CD14-positive monocyte (primary cell): ENCODE results near the gene AMACR. TPM values are rescaled to one million over a fixed set of nuclear protein-coding genes. Genes with fewer than 3 reads are reported as not detected.

Experiments used
- DNase-seq, 3 donors: peaks; one replicate each; pipeline ENCODE4 v3.0.0-alpha.2; 2011 to 2022
- H2AFZ ChIP-seq: 2 replicates; pipeline ENCODE4 v1.6.0; 2012; ENCODE audit warnings: mild to moderate bottlenecking, low read depth, low read length, inconsistent platforms; ENCODE audit not compliant: insufficient read depth, poor library complexity, severe bottlenecking
- H3K27ac ChIP-seq, 2 donors: 1 replicate in 1 of 2; 2 replicates in 1 of 2; pipeline ENCODE4 v1.5.1; 2012 to 2013; ENCODE audit warnings: low read length in 2 of 2, control low read depth in 1 of 2, inconsistent platforms in 1 of 2, low read depth in 1 of 2, mild to moderate bottlenecking in 1 of 2
- H3K27me3 ChIP-seq, 2 donors: one replicate each; pipeline versions ENCODE4 v1.6.0 to v1.6.1; 2011 to 2013; ENCODE audit warnings: low read length in 2 of 2; ENCODE audit not compliant: control insufficient read depth in 2 of 2, insufficient read depth in 2 of 2
- H3K36me3 ChIP-seq, 2 donors: replicated peaks in 1 of 2; 1 replicate in 1 of 2; 2 replicates in 1 of 2; pipeline versions ENCODE4 v1.5.1 to v1.6.1; 2012 to 2013; ENCODE audit warnings: low read length in 2 of 2, control low read depth in 1 of 2, inconsistent platforms in 1 of 2, mild to moderate bottlenecking in 1 of 2; ENCODE audit not compliant: insufficient read depth in 2 of 2, control insufficient read depth in 1 of 2
- H3K4me1 ChIP-seq, 2 donors: 1 replicate in 1 of 2; 2 replicates in 1 of 2; pipeline versions ENCODE4 v1.5.1 to v1.6.1; 2012 to 2013; ENCODE audit warnings: low read length in 2 of 2, control low read depth in 1 of 2, inconsistent platforms in 1 of 2, mild to moderate bottlenecking in 1 of 2, moderate library complexity in 1 of 2; ENCODE audit not compliant: insufficient read depth in 2 of 2, control insufficient read depth in 1 of 2
- H3K4me2 ChIP-seq: replicated peaks from 2 replicates; pipeline ENCODE3; 2012; ENCODE audit warnings: low read length, moderate library complexity, mild to moderate bottlenecking; ENCODE audit not compliant: poor library complexity, severe bottlenecking; ENCODE audit errors: extremely low read depth
- H3K4me3 ChIP-seq, 3 experiments: fragments of 200-600 bp in 1 of 3; sonication (generic) in 1 of 3; replicated peaks in 1 of 3; 1 replicate in 2 of 3; 2 replicates in 1 of 3; pipeline ENCODE4 v1.5.1; 2011 to 2013; ENCODE audit warnings: low read length in 3 of 3, mild to moderate bottlenecking in 3 of 3, control low read depth in 2 of 3, low read depth in 2 of 3, inconsistent platforms in 1 of 3, moderate library complexity in 1 of 3
- H3K79me2 ChIP-seq: 2 replicates; pipeline ENCODE4 v1.6.0; 2012; ENCODE audit warnings: mild to moderate bottlenecking, control low read depth, inconsistent platforms, low read length, moderate library complexity; ENCODE audit not compliant: insufficient read depth
- H3K9ac ChIP-seq: 2 replicates; pipeline ENCODE4 v1.6.0; 2017; ENCODE audit warnings: low read length, mild to moderate bottlenecking; ENCODE audit not compliant: insufficient read depth, poor library complexity, severe bottlenecking
- H3K9me3 ChIP-seq, 2 donors: replicated peaks in 1 of 2; 1 replicate in 1 of 2; 2 replicates in 1 of 2; pipeline versions ENCODE4 v1.5.1 to v1.6.1; 2012 to 2013; ENCODE audit warnings: low read length in 2 of 2, control low read depth in 1 of 2; ENCODE audit not compliant: control insufficient read depth in 1 of 2, insufficient read depth in 1 of 2
- H4K20me1 ChIP-seq: 2 replicates; pipeline ENCODE4 v1.6.0; 2012; ENCODE audit warnings: mild to moderate bottlenecking, low read length, control low read depth, moderate library complexity; ENCODE audit not compliant: insufficient read depth
- H3K27ac Mint-ChIP-seq, 7 donors: one replicate each; pipeline ENCODE4 v1.8.0; 2020; ENCODE audit warnings: mild to moderate bottlenecking in 7 of 7, mixed read lengths in 7 of 7, moderate library complexity in 6 of 7, inconsistent platforms in 2 of 7
- H3K27me3 Mint-ChIP-seq, 3 donors: one replicate each; pipeline ENCODE4 v1.8.0; 2021 to 2022; ENCODE audit warnings: low read depth in 3 of 3, mild to moderate bottlenecking in 3 of 3, mixed read lengths in 3 of 3, moderate library complexity in 3 of 3, inconsistent platforms in 1 of 3
- H3K36me3 Mint-ChIP-seq, 2 donors: one replicate each; pipeline ENCODE4 v1.8.0; 2020; ENCODE audit warnings: mixed read lengths in 2 of 2, inconsistent platforms in 1 of 2, mild to moderate bottlenecking in 1 of 2
- H3K4me1 Mint-ChIP-seq: one replicate; pipeline ENCODE4 v1.8.0; 2020; ENCODE audit warnings: mild to moderate bottlenecking, mixed read lengths
- H3K4me3 Mint-ChIP-seq, 2 donors: one replicate each; pipeline ENCODE4 v1.8.0; 2020; ENCODE audit warnings: mild to moderate bottlenecking in 2 of 2, mixed read lengths in 2 of 2, moderate library complexity in 1 of 2
- H3K9me3 Mint-ChIP-seq, 7 donors: one replicate each; pipeline ENCODE4 v1.8.0; 2020 to 2022; ENCODE audit warnings: mixed read lengths in 7 of 7, mild to moderate bottlenecking in 6 of 7, moderate library complexity in 6 of 7, inconsistent platforms in 2 of 7
- WGBS: methylation state at CpG from one replicate; pipeline ENCODE4 v1.1.5; 2013; ENCODE audit warnings: missing lambda C conversion rate; ENCODE audit not compliant: insufficient coverage; 5-methylcytosine and 5-hydroxymethylcytosine counted together
- intact Hi-C, 2 donors: fragments of 100-400 bp; cut with micrococcal nuclease; formaldehyde crosslinking; loops; one replicate each; pipeline versions ENCODE4 v1.15.0 to v1.15.1; 2023
- polyA plus RNA-seq, 3 donors: library from polyadenylated mRNA; depleted of rRNA in 1 of 3; unstranded in 2 of 3; stranded (reverse) in 1 of 3; fragments of 300-500 nt in 2 of 3; fragments of >200 nt in 1 of 3; fragmentation: Illumina TruSeq in 2 of 3; gene quantifications; 1 replicate in 2 of 3; 2 replicates in 1 of 3; pipeline ENCODE4 v1.2.3, GENCODE V29; 2012 to 2021
- TF ChIP-seq, protein P1 (sequence below): fragments of 200-600 bp; IDR thresholded peaks from one replicate; pipeline ENCODE4 v1.8.0; 2022; ENCODE audit warnings: antibody characterized with exemption, mild to moderate bottlenecking

Gene AMACR
- polyA plus RNA-seq, 3 donors, result 1.2 to 6.1 (median 4.8) TPM

DNA sequence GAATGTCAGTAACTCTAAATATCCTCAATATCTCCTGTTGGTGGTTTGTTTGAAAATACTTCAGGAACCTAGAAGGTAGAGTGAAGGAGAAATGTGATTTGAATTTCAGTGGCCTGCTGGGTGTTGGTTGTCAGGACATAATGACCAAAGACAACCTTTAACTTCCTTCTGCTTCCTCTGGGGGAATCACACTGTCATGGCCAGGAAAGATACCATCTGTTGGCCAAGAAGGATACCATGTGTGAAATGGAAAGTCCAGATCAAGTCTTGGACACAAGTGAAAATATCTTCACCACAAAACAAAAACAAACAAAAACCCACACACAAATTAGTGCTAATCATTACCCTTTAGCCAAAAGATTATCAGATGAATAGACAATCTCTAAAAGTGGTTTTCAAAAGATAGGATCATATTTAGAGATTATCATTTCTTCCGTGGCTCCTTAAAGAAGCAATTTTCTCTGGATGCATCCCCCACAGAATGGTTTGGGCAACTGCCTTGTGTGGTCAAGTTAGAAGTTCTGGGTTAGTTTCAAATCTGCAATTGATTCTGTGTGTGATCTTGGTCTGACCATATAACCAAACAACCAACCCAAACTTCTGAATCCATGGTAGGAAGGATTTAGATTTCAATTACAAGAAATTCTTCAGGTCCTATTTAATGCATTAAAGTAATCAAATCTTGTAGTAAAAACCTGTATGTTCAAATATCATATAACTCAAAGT lies 33.6 kb upstream of the AMACR start:
- Histone ChIP-seq H2AFZ (no peak overlapping the region), H3K4me2 (no peak overlapping the region), H3K4me3 (no peak overlapping the region), H3K9me3 (no peaks in the 10 kb centered on the region), H4K20me1 (no peaks in the 10 kb centered on the region), H3K36me3 (no peaks in the 10 kb centered on the region), H3K27me3 (no peaks in the 10 kb centered on the region), H3K4me1 (peaks cover 12 to 17% of the 10 kb centered on the region in 2 donors), H3K9ac (no peak overlapping the region), H3K79me2 (no peaks in the 10 kb centered on the region), H3K27ac (no peak overlapping the region)
- Mint-ChIP-seq H3K27me3 (no peaks in the 10 kb centered on the region), H3K27ac (no peak overlapping the region), H3K36me3 (peaks cover 0 to 2% of the 10 kb centered on the region in 2 donors), H3K9me3 (peaks cover 0 to 5% (median 0%) of the 10 kb centered on the region in 7 donors), H3K4me3 (no peak overlapping the region), H3K4me1 (peaks cover 15% of the 10 kb centered on the region)
- intact Hi-C loops, result no loop called here
- no CpG with 5 or more reads among the region's 1 CpG for WGBS
- TF ChIP-seq, protein P1, sequence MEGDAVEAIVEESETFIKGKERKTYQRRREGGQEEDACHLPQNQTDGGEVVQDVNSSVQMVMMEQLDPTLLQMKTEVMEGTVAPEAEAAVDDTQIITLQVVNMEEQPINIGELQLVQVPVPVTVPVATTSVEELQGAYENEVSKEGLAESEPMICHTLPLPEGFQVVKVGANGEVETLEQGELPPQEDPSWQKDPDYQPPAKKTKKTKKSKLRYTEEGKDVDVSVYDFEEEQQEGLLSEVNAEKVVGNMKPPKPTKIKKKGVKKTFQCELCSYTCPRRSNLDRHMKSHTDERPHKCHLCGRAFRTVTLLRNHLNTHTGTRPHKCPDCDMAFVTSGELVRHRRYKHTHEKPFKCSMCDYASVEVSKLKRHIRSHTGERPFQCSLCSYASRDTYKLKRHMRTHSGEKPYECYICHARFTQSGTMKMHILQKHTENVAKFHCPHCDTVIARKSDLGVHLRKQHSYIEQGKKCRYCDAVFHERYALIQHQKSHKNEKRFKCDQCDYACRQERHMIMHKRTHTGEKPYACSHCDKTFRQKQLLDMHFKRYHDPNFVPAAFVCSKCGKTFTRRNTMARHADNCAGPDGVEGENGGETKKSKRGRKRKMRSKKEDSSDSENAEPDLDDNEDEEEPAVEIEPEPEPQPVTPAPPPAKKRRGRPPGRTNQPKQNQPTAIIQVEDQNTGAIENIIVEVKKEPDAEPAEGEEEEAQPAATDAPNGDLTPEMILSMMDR, result no peak
- no peak for DNase-seq

DNA sequence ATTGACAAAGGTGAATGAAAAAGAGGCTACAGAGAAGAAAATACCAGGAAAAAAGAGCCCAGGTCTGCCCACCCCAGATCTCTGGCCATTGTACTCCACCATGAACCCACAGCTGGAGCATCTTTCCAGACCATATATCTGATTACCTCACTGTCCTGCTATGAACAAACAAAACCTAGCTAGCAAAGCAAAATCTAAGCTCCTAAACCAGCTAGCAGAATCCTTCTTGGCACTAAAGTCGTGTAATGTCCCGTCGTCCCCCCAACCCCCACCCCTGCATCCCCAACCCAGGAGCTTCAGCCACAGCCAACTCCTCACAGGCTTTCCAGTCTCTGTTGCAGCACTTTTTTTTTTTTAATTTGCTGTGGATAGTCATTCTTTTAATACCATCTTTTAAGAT lies 32.6 kb upstream of the AMACR start:
- WGBS, result no CpG with 5 or more reads among the region's 3 CpGs
- TF ChIP-seq, protein P1, result no peak
- Histone ChIP-seq H3K27ac (no peak overlapping the region), H3K9me3 (no peaks in the 10 kb centered on the region), H3K79me2 (no peaks in the 10 kb centered on the region), H4K20me1 (no peaks in the 10 kb centered on the region), H3K27me3 (no peaks in the 10 kb centered on the region), H3K36me3 (peaks cover 0 to under 1% of the 10 kb centered on the region in 2 donors), H3K4me3 (no peak overlapping the region), H3K9ac (no peak overlapping the region), H3K4me2 (no peak overlapping the region), H3K4me1 (peaks cover 12 to 17% of the 10 kb centered on the region in 2 donors), H2AFZ (no peak overlapping the region)
- no peak for DNase-seq
- no peak overlapping the region for H3K27ac Mint-ChIP-seq
- peaks cover 0 to 5% (median 0%) of the 10 kb centered on the region in 7 donors for H3K9me3 Mint-ChIP-seq
- H3K4me1 Mint-ChIP-seq, result peaks cover 15% of the 10 kb centered on the region
- intact Hi-C loops, result no loop called here
- H3K4me3 Mint-ChIP-seq, result no peak overlapping the region
- no peaks in the 10 kb centered on the region for H3K27me3 Mint-ChIP-seq
- H3K36me3 Mint-ChIP-seq, result peaks cover 0 to 2% of the 10 kb centered on the region in 2 donors
